AG04450 (cell line): ENCODE results near the gene DGKZ. TPM values are rescaled to one million over a fixed set of nuclear protein-coding genes. Genes with fewer than 3 reads are reported as not detected.
A peak's percentile ranks its signal among the peaks of the same experiment; 100 is the strongest.

Experiments
- CTCF ChIA-PET: fragments of 300-600, 350-600 bp; formaldehyde crosslinking; extraction: SDS; loops from one replicate; lab custom pipeline; 2022; ENCODE audit warnings: antibody characterized with exemption, inconsistent platforms; lab: Charles Lee
- POLR2A ChIA-PET: fragments of 350-600 bp; formaldehyde crosslinking; extraction: SDS; loops from one replicate; lab custom pipeline; 2021; ENCODE audit warnings: antibody characterized with exemption, inconsistent platforms; lab: Yijun Ruan, JAX
- DNase-seq: peaks from one replicate; pipeline ENCODE4 v3.0.0-alpha.2; 2011; ENCODE audit warnings: low read depth, low spot score
- H3K27ac ChIP-seq: one replicate; pipeline ENCODE4 v1.5.1; 2012; ENCODE audit warnings: low read depth, low read length, control low read depth
- H3K27me3 ChIP-seq: one replicate; pipeline ENCODE4 v1.6.0; 2012; ENCODE audit warnings: low read length; ENCODE audit not compliant: control insufficient read depth, insufficient read depth
- H3K4me3 ChIP-seq: 2 replicates; pipeline ENCODE4 v1.5.1; 2011; ENCODE audit warnings: mild to moderate bottlenecking, low read depth, low read length, control low read depth
- H3K9me3 ChIP-seq: 2 replicates; pipeline ENCODE4 v1.5.1; 2012; ENCODE audit warnings: low read length; ENCODE audit not compliant: control insufficient read depth, insufficient read depth
- polyA plus RNA-seq: library from polyadenylated mRNA; depleted of rRNA; stranded (reverse); fragments of >200 nt; gene quantifications from 2 replicates; pipeline ENCODE4 v1.2.3, GENCODE V29; 2011
- TF ChIP-seq, protein P1 (sequence below): IDR thresholded peaks from 2 replicates; pipeline ENCODE4 v1.5.1; 2011; ENCODE audit warnings: low read depth, low read length, control low read depth, inconsistent platforms

The DGKZ gene
- polyA plus RNA-seq, 1 experiment = 15.8 TPM

DNA sequence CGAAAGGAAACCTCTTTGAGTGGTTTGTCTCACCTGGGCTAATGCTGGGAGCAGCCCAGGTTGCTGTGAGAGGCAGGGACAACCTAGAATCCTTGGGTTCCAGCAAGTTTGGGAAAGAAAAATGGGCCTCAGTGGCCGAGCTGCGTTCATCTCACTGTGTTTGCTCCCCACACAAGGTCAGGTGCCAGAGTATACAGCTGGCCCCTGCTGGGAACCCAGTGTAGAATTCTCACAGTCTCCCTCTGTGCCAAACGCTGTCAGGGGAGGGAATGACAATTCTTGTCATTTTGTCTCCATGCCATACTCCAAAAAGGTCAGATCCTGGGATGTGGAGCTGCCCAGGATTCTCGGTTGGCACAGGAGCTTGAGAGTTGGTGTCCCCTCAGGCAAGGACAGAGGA, 4.3 kb downstream of the DGKZ start:
- ChIA-PET CTCF (interaction anchor here (0.5 to 2.7 kb wide), 7 partner anchors 9 to 229 kb away, joined by 3 to 10 read pairs (median 4); no protein-coding TSS in a partner anchor), POLR2A (no interaction called here)
- Histone ChIP-seq H3K9me3 (no peaks in the 10 kb centered on the region; the same call in 1 of the 2 replicates), H3K27ac (no peak overlapping the region), H3K4me3 (no peak overlapping the region), H3K27me3 (no peaks in the 10 kb centered on the region)
- TF ChIP-seq, protein P1, sequence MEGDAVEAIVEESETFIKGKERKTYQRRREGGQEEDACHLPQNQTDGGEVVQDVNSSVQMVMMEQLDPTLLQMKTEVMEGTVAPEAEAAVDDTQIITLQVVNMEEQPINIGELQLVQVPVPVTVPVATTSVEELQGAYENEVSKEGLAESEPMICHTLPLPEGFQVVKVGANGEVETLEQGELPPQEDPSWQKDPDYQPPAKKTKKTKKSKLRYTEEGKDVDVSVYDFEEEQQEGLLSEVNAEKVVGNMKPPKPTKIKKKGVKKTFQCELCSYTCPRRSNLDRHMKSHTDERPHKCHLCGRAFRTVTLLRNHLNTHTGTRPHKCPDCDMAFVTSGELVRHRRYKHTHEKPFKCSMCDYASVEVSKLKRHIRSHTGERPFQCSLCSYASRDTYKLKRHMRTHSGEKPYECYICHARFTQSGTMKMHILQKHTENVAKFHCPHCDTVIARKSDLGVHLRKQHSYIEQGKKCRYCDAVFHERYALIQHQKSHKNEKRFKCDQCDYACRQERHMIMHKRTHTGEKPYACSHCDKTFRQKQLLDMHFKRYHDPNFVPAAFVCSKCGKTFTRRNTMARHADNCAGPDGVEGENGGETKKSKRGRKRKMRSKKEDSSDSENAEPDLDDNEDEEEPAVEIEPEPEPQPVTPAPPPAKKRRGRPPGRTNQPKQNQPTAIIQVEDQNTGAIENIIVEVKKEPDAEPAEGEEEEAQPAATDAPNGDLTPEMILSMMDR = no peak
- DNase-seq = no peak

DNA sequence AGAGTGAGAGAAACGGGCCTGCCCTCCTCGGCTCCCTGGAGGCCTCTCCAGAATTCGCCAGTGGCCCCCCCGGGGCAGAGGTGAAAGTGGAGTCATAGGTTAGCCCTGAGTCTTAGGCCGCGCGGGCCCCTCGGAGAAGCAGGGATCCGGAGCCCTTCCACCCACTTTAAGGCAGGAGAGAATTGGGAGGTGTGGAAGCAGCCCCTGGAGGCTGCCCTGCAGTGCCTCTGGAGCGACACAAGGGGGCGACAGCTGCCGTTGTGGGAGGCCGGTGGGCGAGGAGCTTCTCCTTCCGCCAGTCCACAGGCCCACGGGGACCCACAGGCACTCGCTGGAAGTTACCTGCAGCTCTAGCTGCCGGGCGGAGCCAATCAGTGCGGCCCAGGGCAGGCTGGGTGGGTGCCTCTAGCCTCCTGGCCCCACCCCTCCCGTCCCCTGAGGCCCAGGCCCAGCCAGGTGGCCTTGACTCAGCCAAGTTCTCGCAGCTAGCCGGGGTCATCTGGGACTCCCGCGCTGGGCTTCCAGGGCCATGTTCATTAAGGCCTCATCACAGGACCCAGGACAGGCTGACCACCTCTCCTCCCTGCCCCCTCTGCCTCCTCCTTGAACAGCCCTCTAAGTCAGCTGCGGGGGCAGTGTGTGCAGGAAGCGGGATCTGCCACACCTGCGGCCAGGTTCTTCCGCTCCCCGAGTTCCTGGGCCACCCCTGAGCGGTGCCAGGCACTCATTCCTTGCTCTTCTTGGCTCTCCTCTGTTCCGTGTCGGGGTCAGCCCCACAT, 5.0 kb downstream of the DGKZ start:
- POLR2A ChIA-PET = no interaction called here
- Histone ChIP-seq H3K27ac (no peak overlapping the region), H3K27me3 (no peaks in the 10 kb centered on the region), H3K9me3 (no peaks in the 10 kb centered on the region; the same call in 1 of the 2 replicates), H3K4me3 (no peak overlapping the region)
- TF ChIP-seq, protein P1 = peak; percentile 83
- DNase-seq = no peak
- CTCF ChIA-PET = interaction anchor here (0.5 to 2.7 kb wide), 10 partner anchors 9 to 229 kb away, joined by 3 to 10 read pairs (median 4); no protein-coding TSS in a partner anchor

DNA sequence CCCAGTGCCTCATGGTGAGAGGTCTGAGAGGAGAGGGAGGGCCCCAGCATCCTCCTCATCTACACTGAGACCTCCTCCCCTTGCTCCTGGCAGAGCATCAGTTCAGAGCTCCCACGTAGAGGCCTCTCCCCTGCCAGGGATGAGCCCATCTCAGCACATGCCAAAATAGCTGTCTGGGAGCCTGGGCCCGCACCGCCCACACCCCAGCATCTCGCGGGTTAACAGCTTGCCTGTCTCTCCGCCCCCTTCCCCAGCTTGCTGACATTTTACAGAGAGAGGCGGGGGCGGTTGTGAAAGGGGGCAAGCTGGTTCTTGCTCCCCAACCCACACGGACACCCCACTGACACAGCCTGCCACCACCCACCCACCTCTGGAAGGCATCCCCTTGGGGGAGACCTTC, 6.4 kb downstream of the DGKZ start:
- Histone ChIP-seq H3K9me3 (no peaks in the 10 kb centered on the region; the same call in 1 of the 2 replicates), H3K27me3 (no peaks in the 10 kb centered on the region), H3K27ac (peak overlapping the region; percentile 39), H3K4me3 (no peak overlapping the region)
- TF ChIP-seq, protein P1 = no peak
- DNase-seq = no peak
- POLR2A ChIA-PET = interaction anchor here (1.3 kb wide), 1 partner anchor 58 kb away, joined by 3 read pairs; no protein-coding TSS in a partner anchor
- CTCF ChIA-PET = interaction anchor here (0.8 to 2.7 kb wide), 3 partner anchors 7 to 35 kb away, joined by 4 to 13 read pairs (median 9); no protein-coding TSS in a partner anchor

DNA sequence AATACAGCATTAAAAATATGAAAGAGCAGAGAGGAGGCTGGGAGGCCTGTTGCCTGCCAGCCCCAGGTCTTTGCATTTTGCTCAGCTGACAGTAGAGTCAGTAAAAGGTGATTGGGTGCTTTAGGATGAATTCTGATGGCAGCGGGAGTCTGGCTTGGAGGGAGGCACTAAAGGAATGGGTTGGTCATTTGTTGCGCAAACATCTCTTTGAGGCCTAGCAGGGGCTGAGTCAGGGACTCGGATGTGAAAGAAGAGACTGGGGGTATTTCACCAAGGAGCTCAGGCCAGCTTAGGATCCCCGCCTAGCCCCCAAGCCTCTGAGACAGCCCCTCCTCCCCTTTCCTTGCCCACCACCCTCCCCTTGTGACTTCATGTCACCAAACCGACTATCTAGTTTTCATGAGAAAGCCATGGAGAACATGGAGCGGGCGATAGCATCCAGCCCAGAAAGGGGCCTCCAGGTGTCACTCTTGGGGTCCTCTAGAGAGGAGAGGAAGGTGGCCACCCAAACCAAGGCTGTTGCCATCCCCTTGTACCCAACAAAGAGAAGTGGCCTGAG, 9.7 kb downstream of the DGKZ start:
- H3K4me3 ChIP-seq = no peak overlapping the region
- H3K9me3 ChIP-seq = no peaks in the 10 kb centered on the region; the same call in 1 of the 2 replicates
- H3K27me3 ChIP-seq = no peaks in the 10 kb centered on the region
- H3K27ac ChIP-seq = peak overlapping the region; percentile 11
- POLR2A ChIA-PET = no interaction called here
- TF ChIP-seq, protein P1 = no peak
- peak; percentile 45 for DNase-seq
- CTCF ChIA-PET = interaction anchor here (0.9 to 3.7 kb wide), 3 partner anchors 12 to 118 kb away, joined by 4 to 26 read pairs (median 4); no protein-coding TSS in a partner anchor
